Activated T-cell treated with anti-CD3 and anti-CD28 coated beads for 24 hours (primary cell): ENCODE data around the gene MIPEP.

Experiments
- DNase-seq: peaks from one replicate; pipeline ENCODE4 v3.0.0-alpha.2; 2020; ENCODE audit warnings: low read depth

MIPEP gene

GRCh38 chr13:23810685-23811240 lies 78.4 kb downstream of the MIPEP start:
- no peak for DNase-seq

- DNase-seq, result no peak
These were observed 80.4 kb downstream of the MIPEP start for GRCh38 chr13:23808803-23809202.

GRCh38 chr13:23806874-23807526 lies 82.2 kb downstream of the MIPEP start:
- DNase-seq, result no peak

- no peak for DNase-seq
These were observed 83.4 kb downstream of the MIPEP start for GRCh38 chr13:23805821-23806220.

- DNase-seq, result no peak
These were observed 84.1 kb downstream of the MIPEP start for GRCh38 chr13:23805122-23805521.

GRCh38 chr13:23804166-23804565 lies 85.0 kb downstream of the MIPEP start:
- no peak for DNase-seq

GRCh38 chr13:23801141-23801540 lies 88.1 kb downstream of the MIPEP start:
- no peak for DNase-seq

GRCh38 chr13:23799945-23800344 lies 89.3 kb downstream of the MIPEP start:
- DNase-seq, result no peak

- no peak for DNase-seq
These were observed 91.8 kb downstream of the MIPEP start for GRCh38 chr13:23797276-23797903.

- no peak for DNase-seq
These were observed 92.6 kb downstream of the MIPEP start for GRCh38 chr13:23796551-23796950.

GRCh38 chr13:23794267-23795161 lies 94.7 kb downstream of the MIPEP start:
- no peak for DNase-seq

GRCh38 chr13:23793711-23794110 lies 95.5 kb downstream of the MIPEP start:
- DNase-seq, result no peak

GRCh38 chr13:23792680-23793079 lies 96.5 kb downstream of the MIPEP start:
- DNase-seq, result no peak

- no peak for DNase-seq
These were observed 98.5 kb downstream of the MIPEP start for GRCh38 chr13:23790577-23791170.

- no peak for DNase-seq
These were observed 99.4 kb downstream of the MIPEP start for GRCh38 chr13:23789576-23790346.

- DNase-seq, result no peak
These were observed 100.7 kb downstream of the MIPEP start for GRCh38 chr13:23788459-23788858.

- no peak for DNase-seq
These were observed 101.7 kb downstream of the MIPEP start for GRCh38 chr13:23787464-23787863.

- DNase-seq, result no peak
These were observed 102.6 kb downstream of the MIPEP start for GRCh38 chr13:23786607-23787006.

GRCh38 chr13:23778879-23779278 lies 110.3 kb downstream of the MIPEP start:
- DNase-seq, result no peak

GRCh38 chr13:23778002-23778652 lies 111.1 kb downstream of the MIPEP start:
- no peak for DNase-seq

- no peak for DNase-seq
These were observed 111.7 kb downstream of the MIPEP start for GRCh38 chr13:23777575-23777870.
